Spinal cord (tissue), 10 donors: ENCODE data around the gene SDC3. TPM values are rescaled to one million over a fixed set of nuclear protein-coding genes. Genes with fewer than 3 reads are reported as not detected.
A peak's percentile ranks its signal among the peaks of the same experiment; 100 is the strongest.

Source experiments
- DNase-seq, 6 donors: peaks; one replicate each; pipeline versions ENCODE4 v3.0.0 to v3.0.0-alpha.2; 2013 to 2015; ENCODE audit warnings: low spot score in 6 of 6, low read depth in 4 of 6
- H3K27ac ChIP-seq: one replicate; pipeline ENCODE4 v1.5.1; 2013; ENCODE audit warnings: low read depth, low read length, control low read depth
- H3K27me3 ChIP-seq: one replicate; pipeline ENCODE4 v1.6.1; 2013; ENCODE audit warnings: low read length; ENCODE audit not compliant: control insufficient read depth, insufficient read depth
- H3K36me3 ChIP-seq: one replicate; pipeline ENCODE4 v1.6.1; 2013; ENCODE audit warnings: low read length; ENCODE audit not compliant: control insufficient read depth, insufficient read depth
- H3K4me1 ChIP-seq: one replicate; pipeline ENCODE4 v1.6.1; 2013; ENCODE audit warnings: low read length; ENCODE audit not compliant: control insufficient read depth, insufficient read depth
- H3K4me3 ChIP-seq: one replicate; pipeline ENCODE4 v1.5.1; 2013; ENCODE audit warnings: low read depth, low read length, control low read depth
- H3K9me3 ChIP-seq: one replicate; pipeline ENCODE4 v1.6.1; 2013; ENCODE audit warnings: low read length; ENCODE audit not compliant: control insufficient read depth, insufficient read depth
- WGBS: methylation state at CpG from one replicate; pipeline ENCODE4 v1.1.5; 2013; ENCODE audit warnings: missing lambda C conversion rate; ENCODE audit not compliant: insufficient coverage; 5-methylcytosine and 5-hydroxymethylcytosine counted together
- polyA plus RNA-seq, 2 donors: library from polyadenylated mRNA; unstranded; fragments of 120-200 nt; gene quantifications; one replicate each; pipeline ENCODE4 v1.2.1, GENCODE V29; 2013; ENCODE audit not compliant: insufficient read length in 2 of 2
- total RNA-seq, 2 donors: library from RNA; depleted of rRNA in 1 of 2; stranded (reverse); fragments of 120-200 nt in 1 of 2; fragments of >200 nt in 1 of 2; gene quantifications; one replicate each; pipeline versions ENCODE4 v1.2.3 to v1.2.4, GENCODE V29; 2013 to 2014
- donor health status: healthy.

The SDC3 gene
- total and polyA plus RNA-seq, 4 donors: 99.3 to 465 (median 261) TPM

DNA sequence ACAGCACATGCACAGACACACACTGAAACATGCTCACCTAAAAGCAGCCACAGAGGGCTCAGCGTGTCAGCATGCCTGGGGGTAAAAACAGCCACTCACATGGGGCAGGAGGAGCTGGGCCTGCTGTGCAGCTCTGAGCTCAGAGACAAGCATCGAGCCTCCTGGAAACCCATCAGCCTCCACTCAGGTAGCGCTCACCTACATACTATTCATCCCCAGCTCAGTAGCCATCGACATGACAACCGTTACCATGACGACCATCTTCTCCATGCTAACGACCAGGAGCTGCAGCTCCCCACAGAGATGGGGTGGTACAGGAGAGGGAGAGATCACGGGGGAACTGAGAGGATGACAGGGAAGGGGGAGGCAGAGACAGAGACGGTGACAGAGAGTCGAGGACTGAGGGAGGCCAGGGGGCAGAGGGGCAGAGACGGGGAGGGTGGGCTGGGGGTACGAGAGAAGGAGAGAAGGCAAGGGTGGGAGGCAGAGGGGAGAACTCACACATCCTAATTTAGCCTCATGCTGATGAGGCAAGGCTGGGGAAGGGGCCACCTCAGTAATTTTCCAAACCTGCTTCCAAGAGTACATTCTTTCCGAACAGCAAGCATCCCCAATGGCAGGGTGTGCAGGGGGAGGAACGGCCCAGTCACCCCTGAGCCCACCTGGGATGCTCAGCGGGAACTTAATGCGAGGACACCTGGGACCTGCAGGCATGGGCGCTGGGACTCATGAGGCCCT, 28.4 kb downstream of the SDC3 start:
- no peak overlapping the region for H3K4me3 ChIP-seq
- peaks cover 90% of the 10 kb centered on the region for H3K4me1 ChIP-seq
- peaks cover 45% of the 10 kb centered on the region for H3K36me3 ChIP-seq
- H3K9me3 ChIP-seq: no peaks in the 10 kb centered on the region
- WGBS: 23% methylated on average over 11 of the region's 17 CpGs
- peak overlapping the region; percentile 79 for H3K27ac ChIP-seq
- no peaks in the 10 kb centered on the region for H3K27me3 ChIP-seq
- DNase-seq: peak in 3 of 6 donors; percentile 72 to 98 (median 82)

DNA sequence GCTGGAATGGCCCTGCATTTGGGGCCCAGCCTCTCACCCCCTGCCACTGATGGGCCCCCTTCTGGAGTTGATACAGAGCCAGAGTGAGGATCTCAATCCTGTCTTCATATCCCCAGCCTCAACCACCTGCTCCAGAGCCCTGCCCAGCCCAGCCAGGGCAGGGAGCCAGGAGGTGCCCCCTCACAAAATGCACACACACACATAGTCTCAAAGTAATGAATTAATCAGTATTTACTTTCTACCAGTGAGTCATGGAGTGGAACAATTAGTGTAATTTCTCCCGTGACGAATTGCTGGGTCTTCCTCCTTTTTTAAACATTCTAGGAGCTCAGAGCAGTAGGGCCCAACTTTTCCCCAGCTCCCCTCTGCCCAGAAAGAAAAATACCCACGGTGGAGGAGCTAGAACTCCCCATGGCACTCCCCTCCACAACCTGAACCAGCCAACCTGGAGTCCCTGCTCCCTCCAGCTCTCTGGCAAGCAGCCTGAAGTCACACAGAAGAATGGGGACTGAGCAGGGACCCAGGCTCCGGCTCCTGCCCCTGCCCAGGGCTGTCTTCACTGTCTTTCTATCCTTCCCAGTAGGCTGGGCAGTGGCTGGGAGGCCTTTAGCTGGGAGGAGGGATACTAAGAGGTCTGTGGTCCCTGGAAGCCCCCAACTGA, 29.3 kb downstream of the SDC3 start:
- peak in 3 of 6 donors; percentile 56 to 84 (median 70) for DNase-seq
- no peaks in the 10 kb centered on the region for H3K27me3 ChIP-seq
- H3K4me1 ChIP-seq: peaks cover 87% of the 10 kb centered on the region
- 0% methylated on average over 1 of the region's 4 CpGs for WGBS
- peak overlapping the region; percentile 79 for H3K27ac ChIP-seq
- no peaks in the 10 kb centered on the region for H3K9me3 ChIP-seq
- H3K36me3 ChIP-seq: peaks cover 54% of the 10 kb centered on the region
- no peak overlapping the region for H3K4me3 ChIP-seq

DNA sequence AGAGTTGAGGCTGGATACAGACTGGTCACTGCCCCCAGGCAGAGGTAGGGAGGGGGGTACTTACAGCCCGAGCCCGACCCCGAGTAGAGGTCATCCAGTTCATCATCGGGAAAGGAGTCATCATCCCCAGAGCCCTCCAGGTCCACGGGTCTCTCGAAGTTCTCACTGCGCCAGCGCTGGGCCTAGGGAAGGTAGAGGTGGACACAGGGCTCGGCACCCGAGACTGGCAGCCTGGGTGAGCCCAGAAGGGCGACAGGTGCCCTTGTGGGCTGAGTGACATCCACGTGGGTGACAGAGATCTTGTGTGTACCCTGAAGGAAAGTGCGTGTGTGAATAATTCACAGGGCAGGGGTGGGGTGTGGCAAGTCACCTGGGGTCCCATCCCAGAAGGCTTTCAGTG, 30.0 kb downstream of the SDC3 start:
- peak overlapping the region; percentile 79 for H3K27ac ChIP-seq
- H3K4me3 ChIP-seq: no peak overlapping the region
- H3K27me3 ChIP-seq: no peaks in the 10 kb centered on the region
- WGBS: 88% methylated on average over 13 of the region's 13 CpGs
- H3K9me3 ChIP-seq: no peaks in the 10 kb centered on the region
- peaks cover 61% of the 10 kb centered on the region for H3K36me3 ChIP-seq
- H3K4me1 ChIP-seq: peaks cover 80% of the 10 kb centered on the region
- DNase-seq: no peak

DNA sequence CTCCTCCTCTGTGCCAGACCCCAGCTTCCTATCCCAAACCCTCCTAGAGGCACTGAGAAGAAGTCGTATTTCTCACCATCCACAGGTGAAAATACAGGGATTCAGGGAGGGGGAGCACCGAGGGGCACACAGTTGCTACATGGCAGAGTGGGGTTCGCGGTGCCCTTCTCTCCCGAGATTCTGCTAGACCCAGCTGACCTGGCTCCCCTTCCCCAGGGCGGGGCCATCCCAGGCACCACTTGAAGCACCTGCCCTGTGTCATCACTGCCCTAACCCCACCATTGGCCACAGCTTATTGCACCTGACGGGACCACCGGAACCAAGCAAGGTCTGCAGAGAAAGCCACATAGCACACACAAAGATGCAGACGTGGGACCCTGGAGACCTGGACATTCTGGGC, 30.5 kb downstream of the SDC3 start:
- Histone ChIP-seq H3K36me3 (peaks cover 66% of the 10 kb centered on the region), H3K4me3 (no peak overlapping the region), H3K4me1 (peaks cover 74% of the 10 kb centered on the region), H3K27ac (peak overlapping the region; percentile 79), H3K27me3 (no peaks in the 10 kb centered on the region), H3K9me3 (peaks cover 2% of the 10 kb centered on the region)
- WGBS: 71% methylated on average over 7 of the region's 9 CpGs
- DNase-seq: no peak

DNA sequence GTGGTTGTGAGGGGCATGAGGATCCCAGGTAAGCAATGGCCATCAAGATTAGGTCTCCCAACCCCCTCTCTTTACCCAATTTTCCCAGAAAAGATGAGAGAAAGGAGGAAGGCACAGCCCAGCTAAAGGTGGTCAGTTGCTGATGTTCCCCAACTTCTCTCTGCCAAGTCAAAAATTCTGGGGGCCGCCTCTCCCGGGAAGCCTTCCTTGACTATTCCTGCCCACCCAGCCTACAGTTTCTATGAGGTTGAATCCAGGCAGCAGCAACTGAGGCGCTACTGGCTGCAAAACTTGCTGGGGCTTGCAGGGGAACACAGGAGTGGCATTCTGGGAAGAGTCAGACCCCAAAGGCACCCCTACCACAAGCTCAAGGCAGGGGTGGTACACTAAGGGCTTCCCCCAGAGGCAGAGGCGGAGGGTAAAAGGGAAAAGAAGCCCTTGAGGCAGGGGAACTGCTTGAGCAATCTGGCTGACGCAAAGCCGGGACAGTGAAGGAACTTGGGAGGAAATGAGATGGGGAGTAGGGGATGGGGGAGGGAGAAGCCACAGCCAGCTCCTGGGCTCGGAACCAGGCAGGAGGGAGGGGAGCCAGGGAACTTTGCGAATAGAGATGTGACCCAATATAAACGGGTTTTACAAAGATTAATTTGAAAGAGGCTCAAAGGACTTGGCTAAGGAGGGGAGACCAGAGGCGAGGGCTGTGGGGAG, 31.2 kb downstream of the SDC3 start:
- Histone ChIP-seq H3K27ac (peak overlapping the region; percentile 79), H3K36me3 (peaks cover 72% of the 10 kb centered on the region)
- 41% methylated on average over 9 of the region's 10 CpGs for WGBS

DNA sequence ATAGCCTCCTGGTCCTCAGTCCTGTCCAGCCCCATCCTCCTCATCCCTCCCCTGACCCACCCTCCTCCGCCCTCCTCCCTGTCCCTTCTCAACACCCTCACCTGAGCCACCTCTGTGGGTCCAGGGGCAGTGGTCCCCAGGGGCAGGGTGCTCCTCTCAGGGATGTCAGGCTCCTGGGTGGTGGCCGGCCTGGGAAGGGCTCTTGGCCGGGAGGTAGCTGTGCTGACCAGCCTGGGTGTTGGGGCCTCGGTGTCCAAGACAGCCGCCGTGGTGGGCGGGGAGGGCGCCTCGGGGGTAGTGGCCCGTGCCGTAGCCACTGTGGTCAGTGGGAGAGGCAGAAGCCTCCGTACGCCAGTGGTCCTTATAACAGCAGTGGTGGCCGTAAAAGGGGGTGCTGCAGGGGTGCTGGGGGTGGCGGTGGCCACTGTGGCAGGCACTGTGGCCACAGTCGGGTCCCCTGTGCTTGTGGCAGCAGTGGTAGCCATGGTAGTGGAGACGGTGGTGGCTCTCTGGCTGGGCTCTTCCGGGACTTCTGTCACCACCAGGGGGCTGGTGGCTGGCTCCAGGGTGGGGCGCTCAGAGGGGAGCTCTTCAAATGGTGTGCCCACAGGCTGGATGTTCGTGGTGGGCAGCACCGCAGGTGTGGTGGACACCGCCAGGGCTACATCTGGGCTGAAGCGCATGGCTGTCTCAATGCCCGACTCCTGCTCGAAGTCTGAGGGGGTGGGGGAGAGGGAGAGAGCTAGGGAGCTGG, 31.9 kb downstream of the SDC3 start:
- H3K4me3 ChIP-seq: no peak overlapping the region
- H3K4me1 ChIP-seq: peaks cover 61% of the 10 kb centered on the region
- H3K27ac ChIP-seq: peak overlapping the region; percentile 79
- WGBS: 91% methylated on average over 24 of the region's 25 CpGs
- H3K9me3 ChIP-seq: peaks cover 7% of the 10 kb centered on the region
- no peaks in the 10 kb centered on the region for H3K27me3 ChIP-seq
- H3K36me3 ChIP-seq: peaks cover 78% of the 10 kb centered on the region
- DNase-seq: no peak

More for the DNA sequence above, 31.2 kb downstream of the SDC3 start:
- H3K4me3 ChIP-seq: no peak overlapping the region
- no peaks in the 10 kb centered on the region for H3K27me3 ChIP-seq
- peaks cover 7% of the 10 kb centered on the region for H3K9me3 ChIP-seq
- DNase-seq: peak in 3 of 6 donors; percentile 47 to 77 (median 53)
- peaks cover 68% of the 10 kb centered on the region for H3K4me1 ChIP-seq

DNA sequence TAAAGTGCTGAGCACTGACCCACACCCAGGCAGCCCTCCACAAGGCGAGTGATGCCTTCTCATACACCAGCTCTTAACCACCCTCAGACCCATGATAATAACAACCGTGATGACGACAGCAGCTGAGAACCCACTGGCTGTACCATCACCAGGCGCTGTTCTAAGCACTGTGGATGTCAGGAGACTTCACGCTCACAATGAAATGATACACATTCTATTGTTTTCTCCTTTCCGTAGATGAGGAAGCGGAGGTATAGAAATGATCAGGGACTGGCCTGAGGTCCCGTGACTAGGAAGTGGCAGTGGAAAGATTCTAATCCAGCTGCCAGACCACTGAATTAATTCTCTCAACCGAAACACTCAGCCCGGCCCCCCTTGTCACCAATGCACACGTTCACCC, 32.6 kb downstream of the SDC3 start:
- 79% methylated on average over 8 of the region's 11 CpGs for WGBS
- H3K4me3 ChIP-seq: no peak overlapping the region
- H3K27ac ChIP-seq: no peak overlapping the region
- no peak for DNase-seq
- H3K27me3 ChIP-seq: no peaks in the 10 kb centered on the region
- H3K9me3 ChIP-seq: peaks cover 7% of the 10 kb centered on the region
- H3K4me1 ChIP-seq: peaks cover 61% of the 10 kb centered on the region
- H3K36me3 ChIP-seq: peaks cover 80% of the 10 kb centered on the region

DNA sequence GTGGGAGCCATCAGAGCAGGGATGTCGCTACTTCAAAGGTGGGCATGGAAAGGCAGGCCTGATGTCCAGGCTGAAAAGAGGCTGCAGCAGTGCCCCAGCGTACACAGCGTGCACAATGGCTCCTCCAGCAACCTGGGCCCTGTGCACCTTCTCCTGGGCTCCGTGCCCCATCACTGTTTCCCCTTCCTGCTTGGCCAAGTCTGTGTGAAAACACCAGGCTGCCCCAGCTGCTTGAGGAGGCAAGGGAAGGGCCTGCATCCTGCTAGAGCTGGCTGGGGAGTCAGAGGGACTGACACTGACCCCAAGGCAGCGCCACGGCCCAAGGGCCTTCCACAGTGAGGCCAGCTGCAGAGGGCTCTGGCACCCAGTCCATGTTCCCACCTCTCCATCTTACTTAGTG, 33.4 kb downstream of the SDC3 start:
- Histone ChIP-seq H3K36me3 (peaks cover 87% of the 10 kb centered on the region), H3K4me3 (no peak overlapping the region), H3K9me3 (peaks cover 7% of the 10 kb centered on the region), H3K4me1 (peaks cover 61% of the 10 kb centered on the region), H3K27me3 (no peaks in the 10 kb centered on the region), H3K27ac (no peak overlapping the region)
- no peak for DNase-seq
- 91% methylated on average over 6 of the region's 6 CpGs for WGBS

DNA sequence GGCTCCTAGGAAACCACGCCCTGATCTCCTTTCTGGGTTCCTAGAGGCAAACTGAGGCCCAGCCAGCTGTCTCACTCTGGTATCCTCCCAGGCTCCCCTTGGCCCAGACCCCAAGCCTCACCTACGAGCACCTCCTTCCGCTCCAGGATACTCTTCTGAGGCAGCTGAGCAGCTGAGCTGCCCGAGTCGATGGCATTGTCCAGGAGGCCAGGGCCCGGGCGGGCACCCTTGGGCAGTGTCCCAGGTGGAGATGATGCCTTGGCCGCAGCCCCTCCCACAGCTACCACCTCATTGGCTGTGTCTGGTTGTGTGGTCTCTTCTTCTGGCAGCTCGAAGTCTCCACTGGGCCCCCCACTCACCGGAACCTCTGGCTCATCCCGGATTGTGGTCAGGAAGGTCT, 34.4 kb downstream of the SDC3 start:
- Histone ChIP-seq H3K36me3 (peaks cover 95% of the 10 kb centered on the region), H3K27ac (no peak overlapping the region), H3K4me1 (peaks cover 54% of the 10 kb centered on the region), H3K9me3 (peaks cover 7% of the 10 kb centered on the region), H3K4me3 (no peak overlapping the region), H3K27me3 (no peaks in the 10 kb centered on the region)
- WGBS: 97% methylated on average over 9 of the region's 11 CpGs
- DNase-seq: no peak
